NB4 (cell line): ENCODE measurements around the gene HS3ST4.

ENCODE experiments used
- DNase-seq: peaks from one replicate; pipeline ENCODE4 v3.0.0; 2010; ENCODE audit warnings: low read depth
- H3K4me3 ChIP-seq: one replicate; pipeline ENCODE4 v1.5.1; 2011; ENCODE audit warnings: mild to moderate bottlenecking, low read depth, low read length, moderate library complexity
- MAX ChIP-seq: IDR thresholded peaks from 2 replicates; pipeline ENCODE4 v1.6.1; 2011; ENCODE audit warnings: low read depth, low read length
- MYC ChIP-seq: IDR thresholded peaks from 2 replicates; pipeline ENCODE4 v1.6.1; 2011; ENCODE audit warnings: low read depth, low read length
- POLR2A ChIP-seq: IDR thresholded peaks from 2 replicates; pipeline ENCODE4 v1.6.1; 2011; ENCODE audit warnings: mild to moderate bottlenecking; ENCODE audit not compliant: insufficient read length; ENCODE audit errors: extremely low read depth
- TF ChIP-seq, protein P1 (sequence below): IDR thresholded peaks from one replicate; pipeline ENCODE4 v1.5.1; 2012; ENCODE audit warnings: low read depth, low read length

The HS3ST4 gene

GRCh38 chr16:25691519-25692091, at the start of gene HS3ST4:
TSS of gene HS3ST4 (plus strand) at chr16:25691959.
- DNase-seq = no peak
- no peak within 1 kb of the TSS for H3K4me3 ChIP-seq
- no peak for TF ChIP-seq MAX
- TF ChIP-seq, protein P1, sequence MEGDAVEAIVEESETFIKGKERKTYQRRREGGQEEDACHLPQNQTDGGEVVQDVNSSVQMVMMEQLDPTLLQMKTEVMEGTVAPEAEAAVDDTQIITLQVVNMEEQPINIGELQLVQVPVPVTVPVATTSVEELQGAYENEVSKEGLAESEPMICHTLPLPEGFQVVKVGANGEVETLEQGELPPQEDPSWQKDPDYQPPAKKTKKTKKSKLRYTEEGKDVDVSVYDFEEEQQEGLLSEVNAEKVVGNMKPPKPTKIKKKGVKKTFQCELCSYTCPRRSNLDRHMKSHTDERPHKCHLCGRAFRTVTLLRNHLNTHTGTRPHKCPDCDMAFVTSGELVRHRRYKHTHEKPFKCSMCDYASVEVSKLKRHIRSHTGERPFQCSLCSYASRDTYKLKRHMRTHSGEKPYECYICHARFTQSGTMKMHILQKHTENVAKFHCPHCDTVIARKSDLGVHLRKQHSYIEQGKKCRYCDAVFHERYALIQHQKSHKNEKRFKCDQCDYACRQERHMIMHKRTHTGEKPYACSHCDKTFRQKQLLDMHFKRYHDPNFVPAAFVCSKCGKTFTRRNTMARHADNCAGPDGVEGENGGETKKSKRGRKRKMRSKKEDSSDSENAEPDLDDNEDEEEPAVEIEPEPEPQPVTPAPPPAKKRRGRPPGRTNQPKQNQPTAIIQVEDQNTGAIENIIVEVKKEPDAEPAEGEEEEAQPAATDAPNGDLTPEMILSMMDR = no peak

GRCh38 chr16:25643633-25644032, 48.1 kb upstream of the HS3ST4 start:
- no peak for DNase-seq
- TF ChIP-seq, protein P1 = no peak
- no peak for TF ChIP-seq MYC
- no peak for TF ChIP-seq MAX
- TF ChIP-seq POLR2A = no peak
- H3K4me3 ChIP-seq = no peak overlapping the region

DNA sequence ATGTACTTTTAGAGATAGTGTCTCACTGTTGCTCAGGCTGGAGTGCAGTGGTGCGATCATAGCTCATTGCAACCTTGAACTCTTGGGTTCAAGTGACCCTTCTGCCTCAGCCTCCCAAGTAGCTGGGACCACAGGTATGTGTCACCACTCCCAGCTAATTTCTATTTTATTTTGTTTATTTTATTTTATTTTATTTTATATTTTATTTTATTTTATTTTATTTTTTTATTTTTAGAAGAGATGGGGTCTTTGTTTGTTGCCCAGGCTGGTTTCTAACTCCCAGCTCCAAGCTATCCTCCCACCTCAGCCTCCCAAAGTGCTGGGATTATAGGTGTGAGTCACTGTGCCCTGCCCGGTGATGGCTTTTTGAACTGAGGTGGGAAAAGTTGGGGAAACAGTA, 35.1 kb upstream of the HS3ST4 start:
- no peak for TF ChIP-seq POLR2A
- no peak for TF ChIP-seq MAX
- TF ChIP-seq, protein P1 = no peak
- no peak for TF ChIP-seq MYC
- DNase-seq = no peak
- H3K4me3 ChIP-seq = no peak overlapping the region

DNA sequence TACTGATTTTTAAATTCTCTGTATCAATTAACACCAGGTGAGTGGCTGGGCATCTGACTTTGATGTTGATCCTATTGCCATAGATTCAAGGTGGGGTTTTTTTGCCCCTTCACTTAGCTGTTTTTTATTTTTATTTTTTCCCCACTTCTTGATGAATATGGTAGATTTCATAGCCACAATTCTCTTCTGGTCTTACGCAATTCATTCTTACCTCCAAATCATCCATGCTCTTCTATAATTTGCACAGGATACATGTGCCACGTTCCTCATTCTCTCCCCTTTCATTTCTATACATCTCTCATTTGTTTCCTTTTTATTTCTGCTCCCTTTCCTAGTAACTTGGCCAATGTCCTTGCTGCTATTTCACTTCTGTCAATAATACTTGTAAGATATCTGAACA, 14.9 kb upstream of the HS3ST4 start:
- TF ChIP-seq POLR2A (no peak), MAX (no peak), MYC (no peak)
- TF ChIP-seq, protein P1 = no peak
- H3K4me3 ChIP-seq = no peak overlapping the region
- DNase-seq = no peak

GRCh38 chr16:25679511-25679910, 12.2 kb upstream of the HS3ST4 start:
- TF ChIP-seq POLR2A (no peak), MYC (no peak)
- H3K4me3 ChIP-seq = no peak overlapping the region
- no peak for DNase-seq

GRCh38 chr16:25689137-25689836, 2.5 kb upstream of the HS3ST4 start:
- DNase-seq = no peak
- H3K4me3 ChIP-seq = no peak overlapping the region
- TF ChIP-seq MYC (no peak), MAX (no peak), POLR2A (no peak)
- TF ChIP-seq, protein P1 = no peak
